Effector memory CD4-positive, alpha-beta T cell (primary cell): Measurements from ENCODE around the gene TMC4.
"Not testable (repeated sequence)": the region's sequence is repeated elsewhere in the genome, so short reads cannot be mapped to it uniquely, and the experiment has no call there.

Experiments used
- DNase-seq, 3 donors: peaks; one replicate each; pipeline ENCODE4 v3.0.0-alpha.2; 2020
- H3K27ac ChIP-seq: 2 replicates; pipeline ENCODE4 v1.7.0; 2013; ENCODE audit warnings: mild to moderate bottlenecking, low read length, moderate library complexity; ENCODE audit not compliant: insufficient read depth, poor library complexity, severe bottlenecking
- H3K27me3 ChIP-seq: replicated peaks from 2 replicates; pipeline ENCODE4 v1.7.0; 2013; ENCODE audit warnings: mild to moderate bottlenecking, low read length; ENCODE audit not compliant: insufficient read depth, control insufficient read depth, poor library complexity, severe bottlenecking
- H3K36me3 ChIP-seq: 2 replicates; pipeline ENCODE4 v1.7.0; 2013; ENCODE audit warnings: mild to moderate bottlenecking, low read length, moderate library complexity; ENCODE audit not compliant: control insufficient read depth, insufficient read depth
- H3K4me1 ChIP-seq: 2 replicates; pipeline ENCODE4 v1.7.0; 2013; ENCODE audit warnings: low read length, mild to moderate bottlenecking; ENCODE audit not compliant: control insufficient read depth, insufficient read depth, poor library complexity, severe bottlenecking
- H3K4me3 ChIP-seq: 2 replicates; pipeline ENCODE4 v1.7.0; 2013; ENCODE audit warnings: low read length, low read depth, mild to moderate bottlenecking; ENCODE audit not compliant: insufficient read depth, poor library complexity, severe bottlenecking
- H3K9me3 ChIP-seq: 2 replicates; pipeline ENCODE4 v1.7.0; 2013; ENCODE audit warnings: mild to moderate bottlenecking, low read length, moderate library complexity; ENCODE audit not compliant: control insufficient read depth

TMC4 gene

GRCh38 chr19:54191011-54191810, 18.3 kb upstream of the TMC4 start, which contains the start of gene TSEN34:
Gene TSEN34, plus strand, starts transcription at chr19:54191308. Its CDS starts 57 bp downstream, at chr19:54191365.
- Histone ChIP-seq H3K4me1 (peaks cover 22% of the 10 kb centered on the region), H3K36me3 (peaks cover 15% of the 10 kb centered on the region), H3K27me3 (no peaks in the 10 kb centered on the region), H3K27ac (peak within 1 kb of the TSS; percentile 96), H3K9me3 (no peaks in the 10 kb centered on the region), H3K4me3 (peak within 1 kb of the TSS; percentile 85)
- peak in 2 of 3 donors; percentile 80 to 85 for DNase-seq

- Histone ChIP-seq H3K27me3 (no peaks in the 10 kb centered on the region), H3K27ac (peak overlapping the region; percentile 96), H3K4me3 (peak overlapping the region; percentile 85), H3K4me1 (peaks cover 22% of the 10 kb centered on the region), H3K36me3 (peaks cover 13% of the 10 kb centered on the region), H3K9me3 (no peaks in the 10 kb centered on the region)
- DNase-seq, result peak; percentile 100
These were observed 17.6 kb upstream of the TMC4 start for GRCh38 chr19:54190503-54191010.

- DNase-seq, result peak; percentile 100
- H3K27me3 ChIP-seq, result no peaks in the 10 kb centered on the region
- no peaks in the 10 kb centered on the region for H3K9me3 ChIP-seq
- H3K4me3 ChIP-seq, result peak overlapping the region; percentile 69
- H3K27ac ChIP-seq, result peak overlapping the region; percentile 96
- peaks cover 10% of the 10 kb centered on the region for H3K36me3 ChIP-seq
- H3K4me1 ChIP-seq, result peaks cover 22% of the 10 kb centered on the region
These were observed 17.0 kb upstream of the TMC4 start for GRCh38 chr19:54189735-54190502.

GRCh38 chr19:54189145-54189734, 16.3 kb upstream of the TMC4 start, which contains the start of gene MBOAT7:
Gene MBOAT7, minus strand, starts transcription at chr19:54189580. Its CDS starts 1,072 bp downstream, at chr19:54188508.
- H3K9me3 ChIP-seq, result no peaks in the 10 kb centered on the region
- H3K4me3 ChIP-seq, result peak within 1 kb of the TSS; percentile 69
- peaks cover 10% of the 10 kb centered on the region for H3K36me3 ChIP-seq
- peak within 1 kb of the TSS; percentile 96 for H3K27ac ChIP-seq
- no peak for DNase-seq
- H3K27me3 ChIP-seq, result no peaks in the 10 kb centered on the region
- peaks cover 22% of the 10 kb centered on the region for H3K4me1 ChIP-seq

GRCh38 chr19:54188215-54188871, 15.4 kb upstream of the TMC4 start:
- no peaks in the 10 kb centered on the region for H3K27me3 ChIP-seq
- no peaks in the 10 kb centered on the region for H3K9me3 ChIP-seq
- peaks cover 5% of the 10 kb centered on the region for H3K36me3 ChIP-seq
- peak overlapping the region; percentile 69 for H3K4me3 ChIP-seq
- H3K27ac ChIP-seq, result peak overlapping the region; percentile 96
- peaks cover 22% of the 10 kb centered on the region for H3K4me1 ChIP-seq
- peak; percentile 54 to 61 (median 59) for DNase-seq

GRCh38 chr19:54186934-54187381, 14.0 kb upstream of the TMC4 start:
- Histone ChIP-seq H3K27me3 (no peaks in the 10 kb centered on the region), H3K4me3 (no peak overlapping the region), H3K9me3 (no peaks in the 10 kb centered on the region), H3K4me1 (peaks cover 20% of the 10 kb centered on the region), H3K36me3 (no peaks in the 10 kb centered on the region), H3K27ac (no peak overlapping the region)
- no peak for DNase-seq

- Histone ChIP-seq H3K27me3 (no peaks in the 10 kb centered on the region), H3K4me3 (no peak overlapping the region), H3K4me1 (peaks cover 14% of the 10 kb centered on the region), H3K9me3 (no peaks in the 10 kb centered on the region), H3K27ac (no peak overlapping the region), H3K36me3 (no peaks in the 10 kb centered on the region)
- DNase-seq, result no peak
These were observed 13.4 kb upstream of the TMC4 start for GRCh38 chr19:54186351-54186750.

GRCh38 chr19:54183431-54183830, 10.5 kb upstream of the TMC4 start:
- Histone ChIP-seq H3K27ac (no peak overlapping the region), H3K9me3 (no peaks in the 10 kb centered on the region), H3K27me3 (no peaks in the 10 kb centered on the region), H3K36me3 (peaks cover 9% of the 10 kb centered on the region), H3K4me1 (peaks cover 5% of the 10 kb centered on the region), H3K4me3 (no peak overlapping the region)
- DNase-seq, result no peak

GRCh38 chr19:54181894-54182293, 8.9 kb upstream of the TMC4 start:
- H3K27ac ChIP-seq, H3K4me1 ChIP-seq, H3K27me3 ChIP-seq, DNase-seq, H3K36me3 ChIP-seq, H3K9me3 ChIP-seq, H3K4me3 ChIP-seq: not testable (repeated sequence)
